Adrenal gland (tissue), 5 donors: ENCODE results near the gene CDH18.

ENCODE experiments used
- POLR2A ChIP-seq, 2 donors: fragments of 450-650 bp; IDR thresholded peaks; one replicate each; pipeline ENCODE4 v1.6.1; 2017; ENCODE audit warnings: antibody characterized with exemption in 2 of 2, mild to moderate bottlenecking in 2 of 2, moderate library complexity in 1 of 2
- TF ChIP-seq, protein P1 (sequence below), 6 experiments: fragments of 450-650 bp in 4 of 6; fragments of 200-600 bp in 2 of 6; sonication (generic) in 1 of 6; IDR thresholded peaks; 1 replicate in 5 of 6; 2 replicates in 1 of 6; pipeline versions ENCODE4 v1.5.1 to v1.8.0; 2016 to 2021; ENCODE audit warnings: antibody characterized with exemption in 6 of 6, mild to moderate bottlenecking in 2 of 6, moderate library complexity in 1 of 6
- donor health status: DM: no; HTN: no; CAD: no.

DNA sequence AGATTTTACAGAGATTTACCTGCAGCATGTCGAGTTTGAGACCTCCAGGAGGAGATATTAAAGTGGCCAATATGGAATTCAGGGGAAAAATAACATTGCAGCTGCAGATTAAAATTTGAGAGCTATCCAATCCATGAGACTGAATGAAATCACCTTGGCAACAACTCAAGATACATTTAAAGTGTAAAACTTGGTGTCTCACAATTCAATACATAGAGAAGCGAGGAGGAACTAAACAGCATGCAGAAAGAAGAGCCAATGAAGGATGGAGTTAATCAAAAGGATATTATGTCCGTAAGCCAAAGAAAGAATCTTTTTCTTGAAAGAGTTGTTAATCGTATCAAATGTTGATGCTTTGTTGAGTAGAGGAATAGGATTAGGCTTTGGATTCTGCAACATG is 455.1 kb downstream of the CDH18 start:
- TF ChIP-seq, protein P1, sequence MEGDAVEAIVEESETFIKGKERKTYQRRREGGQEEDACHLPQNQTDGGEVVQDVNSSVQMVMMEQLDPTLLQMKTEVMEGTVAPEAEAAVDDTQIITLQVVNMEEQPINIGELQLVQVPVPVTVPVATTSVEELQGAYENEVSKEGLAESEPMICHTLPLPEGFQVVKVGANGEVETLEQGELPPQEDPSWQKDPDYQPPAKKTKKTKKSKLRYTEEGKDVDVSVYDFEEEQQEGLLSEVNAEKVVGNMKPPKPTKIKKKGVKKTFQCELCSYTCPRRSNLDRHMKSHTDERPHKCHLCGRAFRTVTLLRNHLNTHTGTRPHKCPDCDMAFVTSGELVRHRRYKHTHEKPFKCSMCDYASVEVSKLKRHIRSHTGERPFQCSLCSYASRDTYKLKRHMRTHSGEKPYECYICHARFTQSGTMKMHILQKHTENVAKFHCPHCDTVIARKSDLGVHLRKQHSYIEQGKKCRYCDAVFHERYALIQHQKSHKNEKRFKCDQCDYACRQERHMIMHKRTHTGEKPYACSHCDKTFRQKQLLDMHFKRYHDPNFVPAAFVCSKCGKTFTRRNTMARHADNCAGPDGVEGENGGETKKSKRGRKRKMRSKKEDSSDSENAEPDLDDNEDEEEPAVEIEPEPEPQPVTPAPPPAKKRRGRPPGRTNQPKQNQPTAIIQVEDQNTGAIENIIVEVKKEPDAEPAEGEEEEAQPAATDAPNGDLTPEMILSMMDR (IDR thresholded peaks at IDR 0.05): no peak
- TF ChIP-seq POLR2A (IDR thresholded peaks at IDR 0.05): no peak
